H9 (cell line): ENCODE results near the gene FERMT1. TPM values are rescaled to one million over a fixed set of nuclear protein-coding genes. Genes with fewer than 3 reads are reported as not detected.

Experiments
- DNase-seq: peaks from one replicate; pipeline ENCODE4 v3.0.0-alpha.2; 2017
- H2AFZ ChIP-seq: one replicate; pipeline ENCODE4 v1.6.1; 2013; ENCODE audit warnings: mild to moderate bottlenecking, low read length, control low read depth, moderate library complexity
- H2AK5ac ChIP-seq: 2 replicates; pipeline ENCODE4 v1.6.1; 2013; ENCODE audit warnings: low read length, control low read depth, mixed read lengths; ENCODE audit not compliant: insufficient read length
- H2BK120ac ChIP-seq: one replicate; pipeline ENCODE4 v1.6.1; 2013; ENCODE audit warnings: low read depth, mild to moderate bottlenecking, low read length, control low read depth, inconsistent platforms; ENCODE audit not compliant: poor library complexity, severe bottlenecking
- H2BK12ac ChIP-seq: 2 replicates; pipeline ENCODE4 v1.6.1; 2013; ENCODE audit warnings: low read length, control low read depth, mixed read lengths, low read depth; ENCODE audit not compliant: insufficient read length
- H2BK15ac ChIP-seq: 2 replicates; pipeline ENCODE4 v1.6.1; 2013; ENCODE audit warnings: low read depth, low read length, control low read depth
- H2BK20ac ChIP-seq: one replicate; pipeline ENCODE4 v1.6.1; 2013; ENCODE audit warnings: low read depth, mild to moderate bottlenecking, low read length, control low read depth, inconsistent platforms; ENCODE audit not compliant: poor library complexity, severe bottlenecking
- H2BK5ac ChIP-seq: 2 replicates; pipeline ENCODE4 v1.6.1; 2013; ENCODE audit warnings: low read length, control low read depth, mixed read lengths; ENCODE audit not compliant: insufficient read length
- H3K14ac ChIP-seq: 2 replicates; pipeline ENCODE4 v1.6.1; 2013; ENCODE audit warnings: low read length, control low read depth; ENCODE audit not compliant: insufficient read depth
- H3K18ac ChIP-seq: 2 replicates; pipeline ENCODE4 v1.6.1; 2013; ENCODE audit warnings: low read depth, mild to moderate bottlenecking, mixed read lengths, low read length, control low read depth; ENCODE audit not compliant: insufficient read length
- H3K23ac ChIP-seq: 2 replicates; pipeline ENCODE4 v1.6.1; 2013; ENCODE audit warnings: low read length, control low read depth, mixed read lengths, low read depth; ENCODE audit not compliant: insufficient read length
- H3K23me2 ChIP-seq: 2 replicates; pipeline ENCODE4 v1.6.1; 2013; ENCODE audit warnings: low read depth, mild to moderate bottlenecking, mixed read lengths, low read length, control low read depth; ENCODE audit not compliant: insufficient read length, poor library complexity, severe bottlenecking
- H3K27ac ChIP-seq: 2 replicates; pipeline ENCODE4 v1.5.1; 2013; ENCODE audit warnings: low read length, control low read depth, mixed read lengths, low read depth; ENCODE audit not compliant: insufficient read length
- H3K27me3 ChIP-seq: 2 replicates; pipeline ENCODE4 v1.6.1; 2013; ENCODE audit warnings: low read length, control low read depth, inconsistent platforms; ENCODE audit not compliant: insufficient read depth
- H3K4ac ChIP-seq: 2 replicates; pipeline ENCODE4 v1.6.1; 2013; ENCODE audit warnings: low read depth, mild to moderate bottlenecking, control low read depth, inconsistent platforms, low read length, moderate library complexity
- H3K4me1 ChIP-seq: 2 replicates; pipeline ENCODE4 v1.6.1; 2013; ENCODE audit warnings: low read length, control low read depth, inconsistent platforms; ENCODE audit not compliant: insufficient read depth
- H3K4me2 ChIP-seq: 2 replicates; pipeline ENCODE4 v1.6.1; 2013; ENCODE audit warnings: low read length, control low read depth, mixed read lengths; ENCODE audit not compliant: insufficient read length, insufficient read depth
- H3K56ac ChIP-seq: 2 replicates; pipeline ENCODE4 v1.6.1; 2013; ENCODE audit warnings: low read depth, mild to moderate bottlenecking, mixed read lengths, low read length, control low read depth; ENCODE audit not compliant: insufficient read length
- H3K79me1 ChIP-seq: 2 replicates; pipeline ENCODE4 v1.6.1; 2013; ENCODE audit warnings: low read depth, mild to moderate bottlenecking, moderate library complexity, low read length, control low read depth, inconsistent platforms; ENCODE audit not compliant: insufficient read depth, poor library complexity, severe bottlenecking
- H3K79me2 ChIP-seq: 2 replicates; pipeline ENCODE4 v1.6.1; 2013; ENCODE audit warnings: low read length, control low read depth, inconsistent platforms; ENCODE audit not compliant: insufficient read depth
- H3K9ac ChIP-seq: 2 replicates; pipeline ENCODE4 v1.6.1; 2013; ENCODE audit warnings: low read length, control low read depth, mixed read lengths; ENCODE audit not compliant: insufficient read length; ENCODE audit errors: extremely low read depth
- H3K9me3 ChIP-seq: one replicate; pipeline ENCODE4 v1.6.1; 2013; ENCODE audit warnings: low read depth, low read length, inconsistent platforms; ENCODE audit not compliant: control insufficient read depth
- H3T11ph ChIP-seq: one replicate; pipeline ENCODE4 v1.6.1; 2013; ENCODE audit warnings: mild to moderate bottlenecking, low read length, control low read depth, inconsistent platforms
- H4K20me1 ChIP-seq: one replicate; pipeline ENCODE4 v1.6.1; 2013; ENCODE audit not compliant: control insufficient read depth, insufficient read length, insufficient read depth
- H4K5ac ChIP-seq: 2 replicates; pipeline ENCODE4 v1.6.1; 2013; ENCODE audit warnings: low read depth, mild to moderate bottlenecking, mixed read lengths, low read length, control low read depth; ENCODE audit not compliant: insufficient read length
- H4K8ac ChIP-seq: replicated peaks from 2 replicates; pipeline ENCODE4 v1.6.1; 2013; ENCODE audit warnings: low read length, control low read depth, mixed read lengths, low read depth; ENCODE audit not compliant: insufficient read length
- H4K91ac ChIP-seq: 2 replicates; pipeline ENCODE4 v1.6.1; 2013; ENCODE audit warnings: low read depth, mild to moderate bottlenecking, moderate library complexity, mixed read lengths, low read length, control low read depth; ENCODE audit not compliant: insufficient read length
- H3K27ac Mint-ChIP-seq, 3 experiments: 2 replicates in 2 of 3; 3 replicates in 1 of 3; pipeline ENCODE4 v1.8.0; 2020 to 2021; ENCODE audit warnings: mixed read lengths in 3 of 3, mild to moderate bottlenecking in 1 of 3, moderate library complexity in 1 of 3
- H3K27me3 Mint-ChIP-seq: 2 replicates; pipeline ENCODE4 v1.8.0; 2021; ENCODE audit warnings: low read depth, mild to moderate bottlenecking, moderate library complexity, mixed read lengths
- H3K36me3 Mint-ChIP-seq, 3 experiments: 2 replicates in 2 of 3; 3 replicates in 1 of 3; pipeline ENCODE4 v1.8.0; 2020 to 2021; ENCODE audit warnings: low read depth in 3 of 3, mixed read lengths in 3 of 3; ENCODE audit not compliant: insufficient read depth in 1 of 3
- H3K4me1 Mint-ChIP-seq, 2 experiments: 2 replicates each; pipeline ENCODE4 v1.8.0; 2020; ENCODE audit warnings: mixed read lengths in 2 of 2
- H3K4me3 Mint-ChIP-seq, 2 experiments: 2 replicates in 1 of 2; 3 replicates in 1 of 2; pipeline ENCODE4 v1.8.0; 2020 to 2021; ENCODE audit warnings: mild to moderate bottlenecking in 2 of 2, mixed read lengths in 2 of 2, moderate library complexity in 1 of 2
- H3K9me3 Mint-ChIP-seq, 2 experiments: 2 replicates in 1 of 2; 3 replicates in 1 of 2; pipeline ENCODE4 v1.8.0; 2020; ENCODE audit warnings: mild to moderate bottlenecking in 2 of 2, mixed read lengths in 2 of 2, moderate library complexity in 1 of 2
- CTCF ChIP-seq: fragments of 200-600 bp; sonication (generic); conservative IDR thresholded peaks from 3 replicates; pipeline ENCODE4 v1.8.0; 2021; ENCODE audit warnings: antibody characterized with exemption, mild to moderate bottlenecking
- WGBS: extraction: QIAGEN DNeasy Blood & Tissue Kit; methylation state at CpG from one replicate; pipeline ENCODE4 v1.1.7; 2013; ENCODE audit warnings: missing lambda C conversion rate, low lambda C conversion rate, mixed read lengths; ENCODE audit not compliant: insufficient read length; ENCODE audit errors: extremely low coverage; 5-methylcytosine and 5-hydroxymethylcytosine counted together
- total RNA-seq: library from RNA; stranded (reverse); gene quantifications from 2 replicates; pipeline ENCODE4 v1.2.1, GENCODE V29; 2021

The FERMT1 gene
- total RNA-seq, 1 experiment from 2014 or later, result 9.6 TPM

- H3K9me3 Mint-ChIP-seq, result no peaks in the 10 kb centered on the region
- no peak overlapping the region for H3K4me3 Mint-ChIP-seq
- no peak overlapping the region for H2BK20ac ChIP-seq
- no peak overlapping the region for H3K27ac ChIP-seq
- no CpG with 5 or more reads among the region's 4 CpGs for WGBS
- H3K14ac ChIP-seq, result no peak overlapping the region
- no peak overlapping the region for H3K23ac ChIP-seq
- no peak overlapping the region for H2AFZ ChIP-seq
- H3K9me3 ChIP-seq, result no peaks in the 10 kb centered on the region
- H3K36me3 Mint-ChIP-seq, result peaks cover 0 to 2% (median 0%) of the 10 kb centered on the region in 3 experiments; a peak in 1 of 7 replicates
- peaks cover 8% of the 10 kb centered on the region for H3K27me3 Mint-ChIP-seq
- H3K4me1 ChIP-seq, result no peaks in the 10 kb centered on the region
- no peak overlapping the region for H2BK120ac ChIP-seq
- no peak overlapping the region for H3K9ac ChIP-seq
- H3K4me1 Mint-ChIP-seq, result no peaks in the 10 kb centered on the region
- DNase-seq, result no peak
- no peak overlapping the region for H2BK12ac ChIP-seq
- H4K5ac ChIP-seq, result no peak overlapping the region
- H4K20me1 ChIP-seq, result no peaks in the 10 kb centered on the region
- no peak overlapping the region for H3K4ac ChIP-seq
- H3K4me2 ChIP-seq, result no peak overlapping the region
- no peaks in the 10 kb centered on the region for H3K23me2 ChIP-seq
- H4K8ac ChIP-seq, result no peak overlapping the region
- no peak overlapping the region for H3K18ac ChIP-seq
- no peaks in the 10 kb centered on the region for H3K79me2 ChIP-seq
- H4K91ac ChIP-seq, result no peak overlapping the region
- H3K27ac Mint-ChIP-seq, result no peak overlapping the region
- H3T11ph ChIP-seq, result no peak overlapping the region
- H2BK15ac ChIP-seq, result no peak overlapping the region
- TF ChIP-seq CTCF, result no peak
- no peak overlapping the region for H2AK5ac ChIP-seq
- no peaks in the 10 kb centered on the region for H3K79me1 ChIP-seq
- no peak overlapping the region for H3K56ac ChIP-seq
- H2BK5ac ChIP-seq, result no peak overlapping the region
- H3K27me3 ChIP-seq, result no peaks in the 10 kb centered on the region
These were observed 55.0 kb downstream of the FERMT1 start for GRCh38 chr20:6067763-6068318.
